Stromal cell of bone marrow (primary cell): ENCODE data around the gene PAGR1.
"Not testable (repeated sequence)": the region's sequence is repeated elsewhere in the genome, so short reads cannot be mapped to it uniquely, and the experiment has no call there.

ENCODE experiments used
- DNase-seq: peaks from one replicate; pipeline ENCODE4 v3.0.0-alpha.2; 2012; ENCODE audit warnings: low read depth

The PAGR1 gene

DNA sequence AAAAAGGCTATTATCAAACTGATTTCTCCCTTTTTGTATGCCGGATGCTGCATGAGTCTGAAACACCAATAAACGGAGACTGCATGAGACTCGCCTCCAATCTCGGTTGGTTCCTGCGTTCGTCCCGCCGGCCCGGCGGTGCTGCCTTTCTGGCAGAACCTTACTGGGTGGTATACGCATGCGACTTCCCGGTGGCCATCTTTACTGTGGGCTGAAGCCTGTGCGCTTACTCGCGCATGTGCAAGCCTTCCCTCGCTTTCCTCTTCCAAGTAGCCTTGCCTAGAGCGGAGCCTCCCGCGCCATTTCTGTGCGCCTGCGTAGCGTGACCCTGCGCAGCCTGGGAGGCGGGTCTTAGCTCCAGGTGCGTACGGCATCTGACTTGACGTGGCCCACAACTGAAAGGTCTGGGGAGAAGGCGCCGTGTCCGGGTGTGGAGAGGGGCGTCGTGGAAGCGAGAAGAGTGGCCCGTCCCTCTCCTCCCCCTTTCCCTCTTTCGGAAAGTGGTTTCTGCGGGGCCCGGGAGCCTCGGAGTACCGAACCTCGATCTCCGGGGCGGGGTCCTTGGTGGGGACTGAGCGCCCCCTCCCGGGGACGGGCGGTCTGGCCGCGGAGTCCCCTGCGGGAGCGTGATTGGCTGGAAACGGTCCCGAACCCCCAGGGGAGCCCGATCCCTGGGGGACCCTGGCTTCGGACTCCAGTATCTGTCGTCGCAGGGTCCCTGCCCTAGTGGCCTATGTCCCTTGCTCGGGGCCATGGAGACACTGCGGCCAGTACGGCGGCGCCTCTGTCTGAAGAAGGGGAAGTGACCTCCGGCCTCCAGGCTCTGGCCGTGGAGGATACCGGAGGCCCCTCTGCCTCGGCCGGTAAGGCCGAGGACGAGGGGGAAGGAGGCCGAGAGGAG, at the start of gene PAGR1:
Gene PAGR1, plus strand, starts transcription at position 360 of the 901 bp plus-strand sequence. Its CDS starts 374 bp downstream, at position 734.
- peak; percentile 96 for DNase-seq

DNA sequence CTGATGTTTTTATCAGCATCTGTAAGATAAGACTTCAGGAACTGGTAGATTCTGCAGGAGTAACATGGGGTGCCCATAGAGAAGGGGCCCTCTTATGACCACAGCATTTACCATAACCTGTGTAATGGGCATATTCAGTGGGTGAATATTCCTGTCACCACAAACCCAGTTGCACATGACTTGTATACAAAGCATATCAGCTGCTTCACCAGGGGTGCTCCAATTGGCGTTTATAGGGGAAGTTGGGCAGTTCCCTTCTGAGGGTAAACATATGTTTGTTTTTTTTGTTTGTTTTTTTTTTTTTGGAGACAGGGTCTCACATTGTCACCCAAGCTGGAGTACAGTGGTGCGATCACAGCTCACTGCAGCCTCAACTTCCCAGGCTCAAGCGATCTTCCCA, 49.4 kb upstream of the PAGR1 start:
- no peak for DNase-seq

DNA sequence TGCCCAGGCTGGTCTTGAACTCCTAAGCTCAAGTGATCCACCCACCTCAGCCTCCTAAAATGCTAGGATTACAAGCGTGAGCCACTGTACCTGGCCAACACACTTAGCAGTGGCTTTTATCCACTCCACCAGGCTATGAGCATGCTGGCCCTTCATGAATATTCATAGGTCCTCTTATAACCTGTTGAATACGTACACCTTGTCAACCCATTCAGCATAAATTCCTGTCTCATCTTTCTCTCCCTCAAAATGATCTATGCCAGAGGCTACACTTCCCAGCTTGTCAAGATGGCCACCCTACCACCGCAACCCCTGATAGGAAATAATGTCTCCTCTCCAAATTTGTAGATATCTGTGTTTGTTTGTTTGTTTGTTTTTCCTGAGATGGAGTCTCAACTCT, 48.9 kb upstream of the PAGR1 start:
- no peak for DNase-seq

DNA sequence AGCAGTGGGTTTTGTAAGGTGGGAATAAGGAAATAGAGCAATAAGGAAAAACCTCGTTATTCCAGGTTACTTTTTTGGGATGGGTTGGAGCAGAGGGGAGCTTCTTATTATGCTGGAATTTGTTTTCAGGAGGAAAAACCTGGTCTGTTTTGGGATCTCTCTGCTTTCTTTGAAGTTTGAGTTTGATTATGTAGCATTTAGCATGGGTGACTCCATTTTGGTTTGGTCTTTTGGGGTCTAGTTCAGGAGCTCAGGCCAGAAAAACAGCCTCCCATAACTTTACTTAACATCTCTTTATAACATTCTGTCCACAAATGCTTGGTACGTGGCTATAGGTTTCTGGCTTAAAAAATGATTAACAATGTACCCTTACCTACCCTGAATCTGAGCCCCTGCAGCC, 46.4 kb upstream of the PAGR1 start:
- DNase-seq, result no peak

DNA sequence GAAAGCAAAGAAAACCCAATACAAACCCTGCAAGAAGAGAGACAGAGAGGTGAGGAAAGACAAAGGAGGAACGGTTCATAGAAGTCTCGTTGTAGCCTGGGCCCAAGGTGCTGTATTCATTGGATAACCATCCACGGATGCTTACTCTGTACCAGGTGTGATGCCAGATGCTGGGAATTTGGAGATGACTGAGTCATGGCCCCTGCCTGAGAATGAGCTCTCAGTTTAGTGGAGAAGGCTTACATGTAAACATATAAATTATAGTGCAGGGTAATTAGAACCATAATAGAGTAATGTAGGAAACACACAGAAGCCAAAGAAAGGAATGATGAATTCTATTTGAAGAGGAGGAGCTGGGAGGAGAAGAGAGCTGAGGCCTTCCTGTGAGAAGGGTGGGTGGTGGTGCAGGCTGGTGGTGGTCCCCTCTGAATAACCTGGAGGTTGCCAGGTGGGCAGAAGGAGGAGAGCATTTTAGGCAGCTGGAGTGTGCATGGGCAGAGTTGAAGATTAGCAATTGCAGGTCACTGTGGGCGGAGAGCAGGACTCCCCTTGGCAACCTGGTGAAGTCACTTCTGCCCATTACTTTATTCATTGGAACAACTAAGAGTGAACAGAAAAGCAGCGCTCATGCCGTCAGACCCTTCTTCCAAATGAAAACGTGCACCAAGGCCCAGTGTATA, 45.6 kb upstream of the PAGR1 start:
- no peak for DNase-seq

DNA sequence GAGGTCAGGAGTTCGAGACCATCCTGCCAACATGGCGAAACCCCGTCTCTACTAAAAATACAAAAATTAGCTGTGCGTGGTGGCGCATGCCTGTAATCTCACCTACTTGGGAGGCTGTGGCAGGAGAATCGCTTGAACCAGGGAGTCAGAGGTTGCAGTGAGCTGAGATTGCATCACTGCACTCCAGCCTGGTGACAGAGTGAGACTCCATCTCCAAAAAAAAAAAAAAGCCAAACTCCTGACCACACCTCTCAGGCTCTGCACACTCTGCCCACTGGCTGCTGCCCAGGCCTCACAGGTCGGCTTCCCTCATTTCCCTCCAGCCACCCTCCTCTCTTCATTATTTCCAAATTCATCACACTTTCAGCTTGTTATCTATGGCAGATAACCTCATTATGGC, 43.6 kb upstream of the PAGR1 start:
- not testable (repeated sequence) for DNase-seq

DNA sequence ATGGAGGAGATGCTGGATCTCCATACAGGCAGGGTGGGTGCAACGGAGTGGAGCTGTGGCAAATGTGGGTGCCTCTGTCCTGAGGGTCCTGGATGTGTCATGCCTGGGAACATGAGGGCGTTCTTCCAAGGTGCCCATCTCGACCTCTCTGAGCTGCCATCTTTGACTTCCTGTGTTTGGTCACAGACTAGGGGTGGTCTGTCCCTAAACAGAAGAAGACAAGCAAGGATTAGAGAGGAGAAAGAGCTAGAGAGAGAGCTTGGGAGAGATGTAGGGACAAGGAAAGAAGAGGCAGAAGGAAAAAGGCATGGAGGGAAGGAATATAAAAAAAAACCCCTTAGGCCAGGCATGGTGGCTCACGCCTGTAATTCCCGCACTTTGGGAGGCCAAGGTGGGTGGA, 41.2 kb upstream of the PAGR1 start:
- no peak for DNase-seq

DNA sequence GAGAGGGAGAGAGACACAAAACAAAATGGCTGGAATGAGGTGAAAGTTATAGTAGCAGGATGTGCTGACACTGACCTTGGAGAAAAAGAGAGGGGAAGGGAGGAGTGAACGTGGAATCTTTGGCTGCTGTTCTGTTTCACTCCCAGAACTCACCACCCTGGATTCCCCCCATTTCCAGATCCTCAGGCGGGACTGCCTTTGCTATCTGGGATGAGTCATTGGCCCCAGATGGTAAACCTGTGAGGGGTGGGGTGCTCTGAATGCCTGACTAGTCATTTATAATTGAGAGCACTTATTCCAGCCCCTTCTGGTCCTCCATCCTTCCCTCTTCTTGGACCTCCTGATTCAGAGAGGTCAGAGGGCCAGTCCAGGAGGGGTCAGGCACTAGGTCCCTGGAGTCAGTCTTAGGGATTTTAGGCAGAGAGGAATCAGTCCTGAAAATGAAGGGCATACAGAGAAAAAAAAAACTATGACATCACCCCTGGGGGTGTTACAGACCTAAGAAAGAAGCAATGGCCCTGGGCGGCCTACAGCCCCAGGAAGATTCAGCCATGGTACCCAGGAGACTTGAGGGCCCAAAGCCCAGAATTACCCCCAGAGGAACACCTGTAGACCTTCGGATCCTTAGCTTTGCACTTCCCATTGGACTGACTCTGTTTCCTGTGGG, 40.1 kb upstream of the PAGR1 start:
- DNase-seq, result no peak

DNA sequence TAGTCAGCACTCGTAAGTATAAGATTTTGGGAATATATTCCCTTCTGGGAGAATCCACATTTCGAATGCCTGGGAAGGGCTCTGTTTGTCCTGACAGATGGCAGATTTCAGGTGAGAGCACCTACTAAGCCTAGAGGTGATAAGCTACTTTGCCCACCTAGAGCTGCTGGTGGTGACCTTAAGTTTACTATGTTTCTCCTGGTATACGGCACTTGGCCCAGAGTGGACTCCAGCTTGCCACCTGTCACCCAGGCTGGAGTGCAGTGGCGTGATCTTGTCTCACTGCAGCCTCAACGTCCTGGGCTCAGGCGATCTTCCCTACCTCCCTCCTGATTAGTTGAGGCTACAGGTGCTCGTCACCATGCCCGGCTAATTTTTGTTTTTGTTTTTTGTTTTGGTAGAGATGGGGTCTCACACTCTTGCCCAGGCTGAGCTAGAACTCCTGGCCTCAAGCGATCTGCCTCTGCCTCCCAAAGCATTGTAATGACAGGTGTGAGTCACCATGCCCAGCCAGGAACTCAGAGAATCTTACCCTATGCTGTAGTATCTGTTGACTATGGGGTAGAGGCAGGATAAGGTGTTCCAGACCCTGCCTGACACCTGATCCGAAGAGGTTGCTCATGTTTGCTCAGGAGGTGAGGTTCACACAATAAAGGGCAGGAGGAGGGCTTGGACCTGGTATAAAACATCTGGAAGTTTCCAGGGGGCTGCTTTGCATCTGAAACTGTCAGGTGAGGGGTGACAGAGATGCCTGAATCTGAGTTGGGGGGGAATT, 38.2 kb upstream of the PAGR1 start, which contains the start of gene ZG16:
Gene ZG16, plus strand, starts transcription at position 681 of the 775 bp plus-strand sequence. CDS start 1,011 bp downstream, outside the sequence.
- no peak for DNase-seq

DNA sequence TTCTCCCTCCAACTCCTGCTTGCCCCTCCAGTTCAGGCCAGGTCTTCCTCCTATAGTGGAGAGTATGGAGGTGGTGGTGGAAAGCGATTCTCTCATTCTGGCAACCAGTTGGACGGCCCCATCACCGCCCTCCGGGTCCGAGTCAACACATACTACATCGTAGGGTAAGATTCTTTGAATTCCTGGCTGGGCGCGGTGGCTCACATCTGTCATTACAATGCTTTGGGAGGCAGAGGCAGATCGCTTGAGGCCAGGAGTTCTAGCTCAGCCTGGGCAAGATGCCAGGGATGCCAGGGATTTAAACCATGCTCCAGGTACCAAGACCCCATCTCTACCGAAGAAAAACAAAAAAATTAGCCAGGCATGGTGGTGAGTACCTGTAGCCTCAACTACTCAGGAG, 36.5 kb upstream of the PAGR1 start:
- no peak for DNase-seq

DNA sequence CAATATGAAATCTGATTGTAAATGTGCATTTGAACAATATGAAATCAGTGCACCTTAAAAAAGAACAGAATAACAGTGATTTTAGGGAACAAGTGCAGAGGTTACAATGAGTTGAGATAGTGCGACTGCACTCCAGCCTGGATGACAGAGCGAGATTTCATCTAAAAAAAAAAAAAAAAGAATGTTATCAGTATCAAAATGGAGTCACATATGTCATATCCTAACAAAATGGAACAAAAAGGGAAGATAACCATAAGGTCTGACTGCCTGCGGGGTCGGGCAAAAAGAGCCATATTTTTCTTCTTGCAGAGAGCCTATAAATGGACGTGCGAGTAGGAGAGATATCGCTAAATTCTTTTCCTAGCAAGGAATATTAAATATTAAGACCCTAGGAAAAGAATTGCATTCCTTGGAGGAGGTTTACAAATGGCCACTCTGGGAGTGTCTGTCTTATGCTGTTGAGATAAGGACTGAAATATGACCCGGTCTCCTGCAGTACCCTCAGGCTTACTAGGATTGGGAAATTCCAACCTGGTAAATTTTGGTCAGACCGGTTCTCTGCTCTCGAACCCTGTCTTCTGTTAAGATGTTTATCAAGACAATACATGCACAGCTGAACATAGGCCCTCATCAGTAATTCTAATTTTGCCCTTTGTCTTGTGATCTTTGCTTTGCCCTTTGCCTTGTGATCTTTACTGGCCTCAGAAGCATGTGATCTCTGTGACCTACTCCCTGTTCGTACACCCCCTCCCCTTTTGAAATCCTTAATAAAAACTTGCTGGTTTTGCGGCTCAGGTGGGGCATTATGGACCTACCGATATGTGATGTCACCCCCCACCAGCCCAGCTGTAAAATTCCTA, 32.6 kb upstream of the PAGR1 start:
- DNase-seq, result not testable (repeated sequence)

DNA sequence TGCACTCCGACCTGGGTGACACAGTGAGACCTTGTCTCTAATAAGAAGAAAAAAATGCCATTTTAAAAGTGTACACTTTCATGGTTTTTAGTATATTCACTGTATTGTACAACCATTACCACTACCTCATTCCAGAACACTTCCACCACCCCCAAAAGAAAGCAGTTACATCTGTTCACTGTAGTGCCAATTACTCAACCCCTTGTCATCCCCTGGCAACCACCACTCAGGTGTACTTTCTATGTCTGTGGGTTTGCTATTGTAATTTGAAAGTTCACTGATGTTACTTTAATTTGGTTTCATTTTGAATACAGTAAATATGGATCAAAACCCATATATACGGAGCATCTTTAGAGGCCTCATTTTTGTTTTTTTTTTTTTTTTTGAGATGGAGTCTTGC, 31.8 kb upstream of the PAGR1 start:
- no peak for DNase-seq

DNA sequence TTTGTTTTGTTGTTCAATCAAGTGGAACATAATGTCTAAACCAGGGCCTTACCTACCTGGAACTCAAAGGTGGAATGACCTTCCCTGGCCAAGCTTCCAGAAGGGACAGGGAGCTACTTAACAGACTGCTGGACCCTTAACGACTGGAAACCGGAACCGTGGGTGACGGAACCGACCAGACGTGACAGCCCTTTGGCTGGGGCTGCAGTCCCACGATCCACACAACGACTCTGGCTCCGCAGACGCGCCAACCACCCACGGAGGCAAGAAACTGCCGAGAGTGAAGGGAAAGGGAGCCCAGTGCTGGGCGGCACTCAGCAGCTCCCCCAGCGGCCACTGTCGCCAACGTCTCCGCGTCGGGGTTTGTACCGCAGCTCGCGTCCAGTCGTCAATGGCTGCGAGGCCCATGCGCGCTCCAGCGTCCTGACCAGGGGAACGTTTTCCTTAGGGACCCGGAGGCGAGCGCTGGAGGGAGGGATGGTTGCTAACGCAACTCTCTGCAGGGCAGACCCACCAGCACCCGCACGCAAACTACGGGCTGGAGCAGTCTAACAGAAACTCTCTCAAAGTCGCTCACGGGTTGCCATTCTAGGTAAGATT, 31.0 kb upstream of the PAGR1 start:
- no peak for DNase-seq

DNA sequence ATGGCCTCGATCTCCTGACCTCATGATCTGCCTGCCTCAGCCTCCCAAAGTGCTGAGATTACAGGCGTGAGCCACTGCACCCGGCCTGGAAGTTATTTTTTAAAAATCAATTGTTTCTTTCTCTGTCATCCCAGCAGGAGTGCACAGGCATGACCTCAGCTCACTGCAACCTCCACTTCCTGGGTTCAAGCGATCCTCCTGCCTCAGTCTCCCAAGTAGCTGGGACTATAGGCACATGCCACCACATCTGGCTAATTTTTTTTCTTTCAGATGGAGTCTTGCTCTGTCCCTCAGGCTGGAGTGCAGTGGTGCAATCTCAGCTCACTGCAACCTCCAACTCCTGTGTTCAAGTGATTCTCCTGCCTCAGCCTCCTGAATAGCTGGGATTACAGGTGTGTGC, 28.8 kb upstream of the PAGR1 start:
- not testable (repeated sequence) for DNase-seq

DNA sequence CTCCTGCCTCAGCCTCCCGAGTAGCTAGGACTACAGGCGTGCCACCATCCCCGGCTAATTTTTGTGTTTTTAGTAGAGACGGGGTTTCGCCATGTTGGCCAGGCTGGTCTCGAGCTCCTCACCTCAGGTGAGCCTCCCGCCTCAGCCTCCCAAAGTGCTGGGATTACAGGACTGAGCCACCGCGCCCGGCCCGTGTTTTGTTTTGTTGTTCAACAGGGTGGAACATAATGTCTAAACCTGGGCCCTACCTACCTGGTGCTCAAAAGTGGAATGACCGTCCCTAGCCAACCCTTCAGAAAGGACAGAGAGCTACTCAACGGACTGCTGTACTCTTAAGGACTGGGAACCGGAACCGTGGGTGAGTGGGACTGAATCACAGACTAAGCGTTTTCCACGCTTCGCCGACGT, 26.2 kb upstream of the PAGR1 start:
- no peak for DNase-seq

DNA sequence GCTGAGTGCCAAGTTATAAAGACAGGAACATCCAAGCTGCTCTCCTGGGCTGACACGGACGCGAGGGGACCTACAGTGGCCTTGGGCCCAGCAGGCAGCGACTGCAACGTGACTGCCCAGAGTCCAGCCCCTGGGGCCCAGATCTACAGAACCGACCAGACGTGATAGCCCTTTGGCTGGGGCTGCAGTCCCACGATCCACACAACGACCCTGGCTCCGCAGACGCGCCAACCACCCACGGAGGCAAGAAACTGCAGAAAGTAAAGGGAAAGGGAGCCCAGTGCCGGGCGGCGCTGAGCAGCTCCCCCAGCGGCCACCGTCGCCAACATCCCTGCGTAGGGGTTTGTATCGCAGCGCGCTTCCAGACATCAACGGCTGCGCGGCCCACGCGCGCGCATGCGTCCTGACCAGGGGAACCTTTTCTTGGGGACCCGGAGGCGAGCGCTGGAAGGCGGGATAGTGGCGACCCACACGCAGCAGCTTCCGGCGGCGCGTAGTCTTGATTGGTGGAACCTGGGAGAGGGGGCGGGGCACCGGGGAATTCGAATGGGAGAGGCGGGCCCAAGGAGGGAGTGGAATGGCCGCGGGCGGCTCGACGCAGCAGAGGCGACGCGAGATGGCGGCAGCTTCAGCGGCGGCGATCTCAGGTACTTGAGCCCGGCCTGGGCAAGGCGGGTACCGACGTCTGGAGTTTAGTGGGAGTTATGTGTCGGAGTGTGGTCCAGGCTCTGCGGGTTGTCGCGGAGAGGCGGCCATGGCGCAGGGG, 25.6 kb upstream of the PAGR1 start, which contains the start of gene KIF22:
Gene KIF22, plus strand, starts transcription at position 569 of the 766 bp plus-strand sequence. Its CDS starts 9 bp downstream, at position 578.
- DNase-seq, result peak; percentile 96

DNA sequence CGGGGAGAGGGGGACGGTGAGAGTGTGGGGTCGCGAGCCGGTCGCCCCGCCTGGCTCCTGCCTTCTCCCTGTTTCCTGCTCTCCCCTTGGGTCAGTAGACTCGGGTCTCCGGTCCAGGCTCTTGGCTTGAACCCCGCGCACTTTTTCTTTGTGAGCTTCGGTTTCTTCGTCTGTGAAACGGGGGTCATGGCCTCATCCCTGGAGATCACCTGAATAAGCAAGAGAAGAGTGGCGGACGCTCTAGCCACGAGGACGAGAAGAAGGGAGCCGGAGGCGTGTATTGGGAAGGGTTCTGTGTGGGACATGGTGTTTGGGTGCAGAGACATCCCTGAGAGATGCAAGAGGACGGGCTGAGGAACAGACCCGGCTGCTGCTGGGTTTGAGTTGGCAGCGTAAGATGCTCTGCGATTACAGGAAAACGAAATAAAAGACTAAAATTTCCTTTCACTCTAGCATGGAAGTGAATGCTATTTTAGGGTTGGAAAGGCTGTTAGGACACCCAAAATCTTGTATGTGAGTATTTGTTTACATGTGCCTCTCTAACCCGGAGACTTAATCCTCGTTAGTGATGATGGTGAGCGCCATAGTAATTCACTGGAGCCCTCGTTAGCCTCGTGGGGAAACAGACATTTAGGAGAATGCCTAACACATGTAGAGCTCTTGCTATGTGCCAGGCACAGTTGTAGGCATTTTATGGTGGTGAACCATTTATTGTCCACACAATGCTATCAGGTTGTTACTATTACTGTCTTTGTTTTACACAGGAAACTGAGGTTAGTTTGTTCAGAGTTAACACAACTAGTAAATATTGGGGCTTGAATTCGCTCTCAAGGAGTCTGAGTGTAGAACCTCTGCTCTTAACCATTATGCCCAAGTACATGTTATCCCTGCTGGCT, 24.8 kb upstream of the PAGR1 start:
- no peak for DNase-seq
